Stimulated activated CD4-positive, alpha-beta T cell treated with anti-CD3 and anti-CD28 coated beads, Interleukin-2, amount 100 ng/mL, for 48 hours (primary cell): ENCODE measurements around the gene CCDC51.
"Not testable (repeated sequence)": the region's sequence is repeated elsewhere in the genome, so short reads cannot be mapped to it uniquely, and the experiment has no call there.

Experiments used
- DNase-seq, 2 donors: peaks; one replicate each; pipeline ENCODE4 v3.0.0-alpha.2; 2020

CCDC51 gene

GRCh38 chr3:48439820-48440589, at the start of gene CCDC51, which contains the start of gene TMA7:
CCDC51 (minus strand) TSS chr3:48440119; CDS start chr3:48435128, 4,991 bp downstream.
TMA7 (plus strand) TSS chr3:48440257; CDS start chr3:48440297, 40 bp downstream.
- DNase-seq = peak; percentile 95 to 97

- DNase-seq = no peak
Measured at GRCh38 chr3:48486952-48487351, 47.0 kb upstream of the CCDC51 start.

GRCh38 chr3:48482822-48483221, 42.9 kb upstream of the CCDC51 start:
- not testable (repeated sequence) for DNase-seq

- not testable (repeated sequence) for DNase-seq
Measured at GRCh38 chr3:48480891-48481290, 41.0 kb upstream of the CCDC51 start.

GRCh38 chr3:48478626-48479555, 39.0 kb upstream of the CCDC51 start:
- peak in 1 of 2 donors; percentile 33 for DNase-seq

- no peak for DNase-seq
Measured at GRCh38 chr3:48477959-48478520, 38.1 kb upstream of the CCDC51 start.

- DNase-seq = no peak
Measured at GRCh38 chr3:48476426-48477053, 36.6 kb upstream of the CCDC51 start.

GRCh38 chr3:48475188-48475587, 35.3 kb upstream of the CCDC51 start:
- DNase-seq = no peak

- DNase-seq = no peak
Measured at GRCh38 chr3:48474619-48475018, 34.7 kb upstream of the CCDC51 start.

GRCh38 chr3:48474031-48474430, 34.1 kb upstream of the CCDC51 start:
- not testable (repeated sequence) for DNase-seq

GRCh38 chr3:48473617-48473952, 33.7 kb upstream of the CCDC51 start:
- DNase-seq = no peak

GRCh38 chr3:48472923-48473616, 33.2 kb upstream of the CCDC51 start:
- peak; percentile 88 to 90 for DNase-seq

- no peak for DNase-seq
Measured at GRCh38 chr3:48472673-48472922, 32.7 kb upstream of the CCDC51 start.

GRCh38 chr3:48470286-48470685, 30.4 kb upstream of the CCDC51 start:
- DNase-seq = no peak

GRCh38 chr3:48469046-48469915, 29.4 kb upstream of the CCDC51 start:
- no peak for DNase-seq

- no peak for DNase-seq
Measured at GRCh38 chr3:48468329-48468731, 28.4 kb upstream of the CCDC51 start.

- no peak for DNase-seq
Measured at GRCh38 chr3:48467473-48468267, 27.8 kb upstream of the CCDC51 start.

GRCh38 chr3:48467110-48467454, 27.2 kb upstream of the CCDC51 start:
- no peak for DNase-seq

GRCh38 chr3:48466386-48467109, 26.6 kb upstream of the CCDC51 start:
- no peak for DNase-seq
